HL-60 (cell line): ENCODE measurements around the gene PIP5K1B.

Source experiments
- DNase-seq, 2 experiments: peaks; one replicate each; pipeline ENCODE4 v3.0.0-alpha.2; 2010 to 2020; ENCODE audit warnings: low read depth in 1 of 2, low spot score in 1 of 2
- H3K27ac ChIP-seq: fragments of 250-450 bp; sonication (Bioruptor Pico); replicated peaks from 2 replicates; pipeline ENCODE4 v1.5.1; 2020; ENCODE audit warnings: mild to moderate bottlenecking, moderate library complexity
- H3K27me3 ChIP-seq: fragments of 250-450 bp; sonication (Bioruptor Pico); 2 replicates; pipeline ENCODE4 v1.5.1; 2021; ENCODE audit warnings: mild to moderate bottlenecking, moderate library complexity; ENCODE audit not compliant: insufficient read depth, poor library complexity, severe bottlenecking
- H3K4me3 ChIP-seq: replicated peaks from 2 replicates; pipeline ENCODE4 v1.5.1; 2011; ENCODE audit warnings: mild to moderate bottlenecking, control low read depth, low read length; ENCODE audit not compliant: insufficient read depth
- CTCF ChIP-seq: IDR thresholded peaks from one replicate; pipeline ENCODE4 v1.5.1; 2011; ENCODE audit warnings: low read length, control low read depth, inconsistent platforms; ENCODE audit not compliant: insufficient read depth
- GABPA ChIP-seq: IDR thresholded peaks from 2 replicates; pipeline ENCODE4 v1.6.1; 2012; ENCODE audit warnings: low read depth
- POLR2AphosphoS5 ChIP-seq: IDR thresholded peaks from 2 replicates; pipeline ENCODE4 v1.6.1; 2012; ENCODE audit warnings: low read depth
- REST ChIP-seq: IDR thresholded peaks from 2 replicates; pipeline ENCODE4 v1.6.1; 2012; ENCODE audit warnings: low read depth; ENCODE audit not compliant: insufficient replicate concordance
- SPI1 ChIP-seq: IDR thresholded peaks from 2 replicates; pipeline ENCODE4 v1.6.1; 2012; ENCODE audit warnings: low read depth, mild to moderate bottlenecking, borderline replicate concordance

The PIP5K1B gene

GRCh38 chr9:68978066-68978465 lies 273.0 kb downstream of the PIP5K1B start:
- DNase-seq = peak; percentile 46 to 82
- peak overlapping the region; percentile 24 for H3K27ac ChIP-seq
- H3K27me3 ChIP-seq = no peaks in the 10 kb centered on the region
- no peak for TF ChIP-seq GABPA
- peak; percentile 98 for TF ChIP-seq SPI1
- no peak overlapping the region for H3K4me3 ChIP-seq

DNA sequence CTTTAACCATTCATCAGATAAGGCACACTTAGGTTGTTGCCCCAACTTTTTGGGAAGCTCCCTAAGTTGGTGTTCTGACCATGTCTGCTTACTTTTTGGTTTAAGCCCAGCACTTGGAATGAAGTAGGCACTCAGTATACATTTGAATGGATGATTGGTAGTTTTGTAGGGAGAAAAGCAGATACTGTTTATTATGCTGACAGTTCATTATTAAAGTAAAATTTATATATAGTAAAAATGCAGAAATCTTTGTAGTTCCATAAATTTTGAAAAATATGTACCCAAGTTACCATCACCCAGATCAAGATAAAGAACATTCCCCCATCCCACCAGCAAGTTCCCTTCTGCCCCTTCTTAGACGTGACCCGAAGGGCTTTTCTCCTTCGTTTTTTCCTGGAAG lies 273.5 kb downstream of the PIP5K1B start:
- Histone ChIP-seq H3K4me3 (no peak overlapping the region), H3K27me3 (no peaks in the 10 kb centered on the region), H3K27ac (peak overlapping the region; percentile 24; the same call in 1 of the 2 replicates)
- no peak for DNase-seq
- TF ChIP-seq CTCF (no peak), SPI1 (no peak), POLR2AphosphoS5 (no peak), GABPA (no peak), REST (no peak)

DNA sequence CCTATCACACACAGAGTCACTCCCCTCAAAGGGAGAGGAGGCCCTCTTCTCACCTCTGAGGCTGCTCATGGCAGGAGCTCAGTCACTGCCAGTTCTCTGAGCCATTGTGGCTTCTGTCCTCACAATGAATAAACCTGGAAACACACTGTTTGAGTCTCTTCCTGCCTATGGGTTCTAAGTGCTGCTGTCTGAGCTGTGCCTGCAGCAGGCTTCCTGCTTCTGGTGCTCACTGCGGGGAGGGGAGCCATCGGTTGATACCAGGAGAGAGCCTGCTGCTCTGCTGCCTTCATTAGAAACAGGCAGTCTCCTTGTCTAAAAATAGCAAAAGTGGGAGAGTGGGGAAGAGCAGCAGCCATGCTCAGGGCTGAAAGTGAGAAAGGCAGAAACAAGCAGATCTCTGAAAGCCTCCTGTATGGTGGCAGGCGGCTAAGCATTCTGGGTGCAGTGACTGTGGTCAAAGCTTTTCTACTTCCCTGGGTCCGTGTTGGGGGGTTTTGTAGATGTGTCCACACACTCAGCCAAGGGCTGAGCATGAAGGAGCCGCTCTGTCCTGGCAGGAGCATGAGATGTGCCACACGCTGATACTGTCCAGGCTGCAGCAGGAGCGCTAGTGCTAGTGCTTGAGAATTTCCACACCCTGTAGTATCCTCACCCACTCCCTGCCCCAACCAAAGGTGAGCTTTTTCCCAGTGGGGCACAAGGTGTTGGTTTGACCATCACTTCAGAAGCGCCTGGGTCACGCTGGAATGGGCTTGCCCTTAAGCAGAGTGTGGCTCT lies 274.7 kb downstream of the PIP5K1B start:
- Histone ChIP-seq H3K27me3 (no peaks in the 10 kb centered on the region), H3K27ac (peak overlapping the region; percentile 52), H3K4me3 (no peak overlapping the region)
- TF ChIP-seq GABPA = no peak
- TF ChIP-seq CTCF = no peak
- no peak for TF ChIP-seq REST
- no peak for TF ChIP-seq SPI1
- no peak for TF ChIP-seq POLR2AphosphoS5
- DNase-seq = peak in 1 of 2 experiments; percentile 43

DNA sequence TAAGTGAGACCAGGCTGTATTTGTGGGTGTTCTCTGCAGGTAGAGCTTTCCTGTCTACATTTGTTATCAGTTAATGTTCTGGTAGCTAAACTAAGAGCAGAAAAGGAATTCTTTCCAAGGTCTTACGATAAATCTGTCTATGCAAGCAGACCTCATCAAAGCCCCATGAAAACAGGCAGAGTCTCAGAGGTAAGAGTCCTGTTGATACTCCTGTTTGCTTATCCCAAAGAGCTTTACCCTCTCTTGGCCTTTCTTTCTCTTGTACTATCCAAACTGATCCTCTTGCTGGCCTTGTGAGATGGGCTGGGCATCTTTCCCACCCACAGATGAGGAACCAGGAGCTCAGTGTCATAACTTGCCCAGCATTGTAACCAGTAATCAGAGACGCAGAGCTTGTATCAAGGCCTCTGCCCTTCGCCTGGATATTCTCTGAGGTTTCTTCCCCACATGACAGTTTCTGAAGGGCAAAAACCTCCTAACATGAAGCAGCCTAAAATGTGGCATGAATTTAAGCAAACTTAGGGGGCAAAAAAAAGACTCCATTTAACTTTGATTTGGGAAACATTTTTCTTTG lies 275.4 kb downstream of the PIP5K1B start:
- Histone ChIP-seq H3K27ac (peak overlapping the region; percentile 52), H3K4me3 (no peak overlapping the region), H3K27me3 (no peaks in the 10 kb centered on the region)
- DNase-seq = peak in 1 of 2 experiments; percentile 42
- TF ChIP-seq SPI1 (no peak), REST (no peak), CTCF (no peak), POLR2AphosphoS5 (no peak), GABPA (no peak)
